Body of pancreas (tissue), 4 donors: ENCODE measurements around the gene MAST4.

Source experiments
- CTCF ChIP-seq, 7 experiments: fragments of 450-650 bp in 4 of 7; fragments of 200-600 bp in 3 of 7; sonication (generic) in 3 of 7; IDR thresholded peaks; one replicate each; pipeline ENCODE4 v1.5.1; 2016 to 2019; ENCODE audit warnings: antibody characterized with exemption in 7 of 7
- POLR2A ChIP-seq, 3 donors: fragments of 450-650 bp; IDR thresholded peaks; one replicate each; pipeline ENCODE4 v1.6.1; 2016; ENCODE audit warnings: antibody characterized with exemption in 3 of 3, mild to moderate bottlenecking in 2 of 3

GRCh38 chr5:67143549-67143948 is 547.4 kb downstream of the MAST4 start:
- TF ChIP-seq POLR2A (IDR thresholded peaks at IDR 0.05) (no peak), CTCF (IDR thresholded peaks at IDR 0.05) (no peak)
